Umbilical cord (tissue), 2 donors: ENCODE results near the gene ZBBX. TPM values are rescaled to one million over a fixed set of nuclear protein-coding genes. Genes with fewer than 3 reads are reported as not detected.
"Not testable (repeated sequence)": the region's sequence is repeated elsewhere in the genome, so short reads cannot be mapped to it uniquely, and the experiment has no call there.

Experiments
- DNase-seq: peaks from one replicate; pipeline ENCODE4 v3.0.0-alpha.2; 2015; ENCODE audit warnings: low spot score
- total RNA-seq: library from RNA; depleted of rRNA; stranded (reverse); fragments of >200 nt; gene quantifications from one replicate; pipeline ENCODE4 v1.2.3, GENCODE V29; 2014; ENCODE audit warnings: low replicate concordance; ENCODE audit not compliant: insufficient read depth

The ZBBX gene
- 0.72 TPM for total RNA-seq

- DNase-seq = peak; percentile 89
Measured at GRCh38 chr3:167380004-167380689, at the start of gene ZBBX. Gene ZBBX, minus strand, starts transcription at chr3:167380297. Its CDS starts 7,396 bp downstream, at chr3:167372901.

DNA sequence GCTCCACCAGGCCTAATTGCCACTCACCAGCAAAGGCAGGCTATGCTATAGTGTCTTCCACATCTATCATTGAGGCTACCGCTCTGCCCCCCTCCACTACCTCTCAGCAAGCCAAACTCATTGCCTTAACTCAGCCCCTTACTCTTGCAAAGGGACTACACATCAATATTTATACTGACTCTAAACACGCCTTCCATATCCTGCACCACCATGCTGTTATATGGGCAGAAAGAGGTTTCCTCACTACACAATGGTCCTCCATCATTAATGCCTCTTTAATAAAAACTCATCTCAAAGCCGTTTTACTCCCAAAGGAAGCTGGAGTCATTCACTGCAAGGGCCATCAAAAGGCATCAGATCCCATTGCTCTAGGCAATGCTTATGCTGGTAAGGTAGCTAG is 46.9 kb upstream of the ZBBX start:
- DNase-seq = not testable (repeated sequence)

DNA sequence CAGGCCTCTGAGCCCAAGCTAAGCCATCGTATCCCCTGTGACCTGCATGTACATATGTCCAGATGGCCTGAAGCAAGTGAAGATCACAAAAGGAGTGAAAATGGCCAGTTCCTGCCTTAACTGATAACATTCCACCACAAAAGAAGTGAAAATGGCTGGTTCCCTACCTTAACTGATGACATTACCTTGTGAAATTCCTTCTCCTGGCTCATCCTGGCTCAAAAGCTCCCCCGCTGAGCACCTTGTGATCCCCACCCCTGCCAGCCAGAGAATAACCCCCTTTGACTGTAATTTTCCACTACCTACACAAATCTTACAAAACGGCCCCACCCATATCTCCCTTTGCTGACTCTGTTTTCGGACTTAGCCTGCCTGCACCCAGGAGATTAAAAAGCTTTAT is 42.3 kb upstream of the ZBBX start:
- DNase-seq = not testable (repeated sequence)

DNA sequence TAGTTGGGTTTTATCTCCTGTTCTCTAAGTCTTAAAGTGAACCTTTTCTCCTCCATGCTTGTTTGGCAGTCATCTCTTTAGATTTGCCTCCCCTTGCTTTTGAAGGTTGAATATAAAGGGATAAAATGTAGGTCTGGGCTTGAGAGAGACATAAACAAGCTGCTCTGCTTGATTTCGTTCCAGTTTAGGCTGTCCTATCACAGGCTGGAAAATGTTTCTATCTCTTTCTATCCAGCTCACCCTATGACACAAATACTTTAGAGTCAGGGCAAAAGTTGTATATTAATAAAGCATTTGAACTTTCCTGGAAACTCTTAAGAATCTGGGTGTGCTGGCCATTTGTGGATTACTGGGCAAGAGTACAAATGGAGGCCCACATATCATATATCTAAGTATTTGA is 29.5 kb upstream of the ZBBX start:
- DNase-seq = peak; percentile 86

DNA sequence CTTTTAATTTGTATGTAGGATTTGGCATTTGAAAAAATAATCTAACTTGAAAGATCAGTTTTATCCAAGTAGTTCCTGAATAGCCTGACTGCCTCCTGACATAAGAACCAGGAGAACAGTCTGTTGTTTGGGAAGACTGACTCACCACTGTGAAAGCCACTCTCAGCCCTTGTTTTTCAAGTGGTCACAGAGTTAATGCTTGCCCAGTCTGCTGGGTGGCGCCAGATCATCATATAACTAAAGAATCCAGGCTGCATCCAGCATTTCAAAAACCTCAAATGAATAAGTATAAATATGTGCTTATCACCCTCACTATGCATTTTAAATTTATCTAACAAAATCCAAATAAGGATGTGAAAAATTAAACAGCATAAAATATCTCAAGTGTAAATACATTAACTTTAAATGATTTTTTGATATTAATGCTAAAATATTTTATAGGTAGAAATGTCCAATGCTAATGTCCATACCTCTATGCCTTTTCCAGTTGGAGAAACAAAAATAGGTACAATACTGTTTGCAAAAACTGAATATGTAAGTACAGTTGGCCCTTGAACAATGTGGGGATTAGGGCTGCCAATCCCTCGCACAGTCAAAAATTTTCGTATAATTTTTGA is 26.9 kb upstream of the ZBBX start:
- peak; percentile 88 for DNase-seq

DNA sequence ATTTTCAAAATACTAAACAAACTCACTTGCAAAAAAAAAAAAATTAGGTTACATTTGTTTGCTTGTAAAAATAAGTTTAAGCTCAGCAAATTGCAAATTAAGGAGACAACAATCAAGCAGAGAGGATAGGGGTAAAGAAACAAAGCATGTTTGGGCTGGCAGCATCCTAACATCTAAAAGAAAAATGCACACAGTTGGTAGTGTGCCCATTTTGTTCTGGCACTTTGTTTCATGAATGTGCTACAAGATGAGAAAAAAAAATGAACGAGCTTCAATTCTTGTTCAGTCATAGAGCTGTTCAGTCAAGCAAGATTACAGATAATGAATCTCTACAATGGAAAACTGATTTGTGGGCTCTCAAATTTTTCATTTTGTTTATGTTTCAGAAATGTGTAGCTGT is 17.7 kb upstream of the ZBBX start:
- no peak for DNase-seq

DNA sequence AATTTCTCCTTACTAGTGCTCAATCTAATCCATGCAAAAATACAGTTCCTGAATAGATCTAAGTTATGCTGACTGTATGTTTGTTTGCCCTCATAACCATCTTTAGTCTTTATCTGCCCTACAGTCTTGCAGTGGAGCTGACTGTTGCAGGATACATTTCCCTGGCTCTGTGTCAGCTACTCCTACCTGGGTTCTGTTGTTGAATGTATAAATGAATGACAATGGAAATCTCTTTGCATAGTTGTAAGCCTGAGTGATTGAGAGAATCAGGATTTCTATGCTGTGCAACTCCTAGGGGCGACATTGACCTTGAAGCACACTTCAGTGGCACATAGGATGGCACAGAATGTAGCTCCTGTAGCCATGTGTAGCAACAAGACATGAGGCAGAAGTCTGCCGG is 16.0 kb upstream of the ZBBX start:
- no peak for DNase-seq

DNA sequence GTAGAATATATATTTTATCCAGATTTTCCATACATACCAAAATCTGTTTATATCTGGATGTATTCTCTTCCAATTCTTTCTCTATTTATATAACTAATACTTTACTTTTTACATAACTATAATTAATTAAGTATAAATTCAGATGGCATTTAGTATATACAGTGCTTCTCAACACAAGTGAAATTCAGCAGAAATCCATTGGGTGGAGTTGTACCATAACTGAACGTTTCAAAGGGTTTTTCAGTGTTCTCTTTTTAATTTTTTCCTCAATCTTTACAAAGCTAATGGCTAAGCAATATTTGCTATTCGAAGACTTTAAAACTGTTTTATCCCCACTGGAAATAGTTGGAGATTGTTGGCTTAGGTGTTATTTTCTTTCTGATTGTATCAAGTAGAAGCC is 13.9 kb upstream of the ZBBX start:
- DNase-seq = no peak

DNA sequence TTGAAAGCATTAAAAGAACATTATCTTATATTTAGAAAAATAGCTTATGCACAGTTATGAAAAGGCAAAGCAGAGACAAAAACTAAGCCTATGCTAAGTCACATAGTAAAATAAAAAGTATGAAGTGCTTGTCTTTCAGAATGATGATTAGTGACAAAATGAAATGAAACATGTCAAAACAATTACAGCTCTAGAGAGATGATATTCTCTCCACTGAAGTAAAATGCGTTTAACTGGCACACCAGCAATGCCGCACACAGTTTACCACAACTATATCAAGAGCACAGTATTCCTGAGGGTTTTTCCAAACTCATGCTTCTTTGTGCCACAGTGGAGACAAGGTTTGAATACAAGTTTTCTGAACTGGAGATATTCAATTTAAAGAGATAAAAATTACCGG is 2.1 kb upstream of the ZBBX start:
- no peak for DNase-seq

DNA sequence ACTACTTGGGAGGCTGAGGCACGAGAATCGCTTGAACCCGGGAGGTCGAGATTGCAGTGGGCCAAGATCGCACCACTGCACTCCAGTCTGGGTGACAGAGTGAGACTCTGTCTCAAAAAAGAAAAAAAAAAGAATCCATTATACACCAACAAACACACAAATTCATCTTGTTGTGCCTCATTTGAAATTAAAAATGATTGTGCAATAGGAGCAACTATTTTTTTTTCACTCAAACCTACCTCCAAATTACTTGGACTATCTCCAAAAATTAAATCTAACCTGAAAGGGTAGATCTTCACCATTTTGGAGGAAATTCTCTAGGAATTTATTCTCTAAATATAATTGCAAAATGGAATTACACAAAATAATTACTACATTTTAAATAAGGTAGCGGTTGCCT is 4.6 kb downstream of the ZBBX start:
- DNase-seq = no peak

DNA sequence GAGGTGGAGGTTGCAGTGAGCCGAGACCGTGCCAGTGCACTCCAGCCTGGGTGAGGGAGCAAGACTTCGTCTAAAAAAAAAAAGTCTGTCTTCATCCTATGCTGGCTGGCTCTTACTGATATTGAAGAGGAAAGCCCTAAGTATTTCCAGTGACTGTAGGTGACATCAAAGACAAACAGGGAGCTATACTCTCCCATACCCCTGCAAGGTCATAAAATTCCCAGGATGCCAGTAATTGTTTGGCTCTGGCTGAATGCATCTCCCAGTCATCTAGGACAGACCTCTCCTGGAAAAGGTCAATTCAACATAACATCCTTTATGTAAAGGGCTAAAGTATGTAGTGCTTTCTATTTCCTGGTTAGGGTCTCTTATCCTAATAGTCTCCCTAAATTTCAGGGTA is 8.0 kb downstream of the ZBBX start:
- no peak for DNase-seq

- no peak for DNase-seq
Measured at GRCh38 chr3:167361948-167362347, 18.1 kb downstream of the ZBBX start.

- DNase-seq = no peak
Measured at GRCh38 chr3:167361306-167361705, 18.8 kb downstream of the ZBBX start.

GRCh38 chr3:167355446-167355845 is 24.7 kb downstream of the ZBBX start:
- no peak for DNase-seq

DNA sequence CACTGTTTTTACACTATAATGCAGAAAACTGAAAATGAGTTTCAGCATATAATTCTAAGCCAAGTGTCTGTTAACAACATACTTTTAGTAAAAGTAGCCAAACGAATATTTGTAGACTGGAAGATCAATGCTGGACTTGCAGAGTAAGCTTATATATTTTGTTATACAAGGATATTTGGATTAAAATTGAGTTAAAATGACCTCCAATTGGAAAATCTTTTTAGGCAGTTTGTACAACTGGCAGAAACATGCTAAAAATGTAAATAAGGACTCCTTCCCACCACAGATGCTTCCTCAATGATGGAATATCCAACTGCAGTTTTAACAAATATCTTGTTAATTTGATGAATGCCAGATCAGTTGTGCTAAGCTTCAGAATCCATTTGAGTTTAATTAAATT is 25.3 kb downstream of the ZBBX start:
- no peak for DNase-seq

DNA sequence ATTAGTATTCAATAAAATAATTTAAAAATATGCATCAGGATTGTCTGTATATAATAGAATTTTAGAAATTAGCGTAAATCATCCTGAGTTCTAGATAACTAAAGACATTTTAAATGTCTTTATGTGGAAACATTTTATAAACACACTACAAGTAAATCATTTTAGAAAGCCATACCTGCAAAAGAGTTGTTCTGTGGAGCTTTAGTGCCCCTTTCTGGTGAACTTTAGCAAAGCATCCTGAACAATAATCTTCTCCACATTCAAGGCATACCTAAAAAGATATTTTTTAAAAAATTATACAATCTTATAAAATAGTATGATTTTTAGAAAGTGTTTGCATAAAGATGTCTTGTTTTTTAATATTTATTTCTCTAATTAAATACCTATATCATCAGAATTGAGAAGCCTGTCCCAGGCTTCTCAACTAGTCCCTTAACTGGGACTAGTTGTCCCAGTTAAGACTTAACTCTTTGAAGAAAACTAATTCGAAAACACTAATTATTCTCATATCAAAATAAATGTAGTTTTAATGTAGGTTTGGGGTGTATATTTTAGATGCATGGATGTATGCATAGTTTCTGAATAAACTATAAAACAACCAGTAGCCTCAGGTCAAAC is 29.7 kb downstream of the ZBBX start:
- peak; percentile 15 for DNase-seq

GRCh38 chr3:167346171-167346570 is 33.9 kb downstream of the ZBBX start:
- no peak for DNase-seq

- DNase-seq = no peak
Measured at GRCh38 chr3:167330993-167331785, 48.9 kb downstream of the ZBBX start.

GRCh38 chr3:167323572-167323971 is 56.5 kb downstream of the ZBBX start:
- no peak for DNase-seq

DNA sequence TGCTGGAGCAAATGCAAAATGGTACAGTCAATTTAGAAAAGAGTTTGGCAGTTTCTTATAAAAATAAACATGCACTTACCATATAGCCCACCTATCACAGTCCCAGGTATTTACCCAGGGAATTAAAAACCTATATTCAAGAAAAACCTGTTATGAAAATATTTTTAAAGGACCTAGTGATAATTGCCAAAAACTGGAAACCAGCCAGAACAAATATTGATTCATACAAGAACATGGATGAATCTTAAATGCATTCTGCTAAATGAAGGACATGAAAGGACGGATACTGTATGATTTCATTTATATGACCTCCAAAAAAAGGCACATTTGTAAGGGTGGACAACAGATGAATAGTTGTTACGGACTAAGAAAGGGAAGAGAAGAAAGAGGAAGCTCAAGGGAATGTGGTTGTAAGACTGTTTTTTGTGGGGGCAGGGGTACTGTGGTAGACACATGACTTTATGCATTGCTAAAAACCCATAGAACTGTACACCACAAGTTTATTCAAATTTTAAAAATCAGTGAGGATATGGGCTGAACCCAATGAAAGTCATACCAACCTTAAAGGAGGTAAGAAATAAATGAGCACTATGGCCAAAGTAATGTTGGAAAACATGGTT is 61.0 kb downstream of the ZBBX start:
- DNase-seq = no peak

DNA sequence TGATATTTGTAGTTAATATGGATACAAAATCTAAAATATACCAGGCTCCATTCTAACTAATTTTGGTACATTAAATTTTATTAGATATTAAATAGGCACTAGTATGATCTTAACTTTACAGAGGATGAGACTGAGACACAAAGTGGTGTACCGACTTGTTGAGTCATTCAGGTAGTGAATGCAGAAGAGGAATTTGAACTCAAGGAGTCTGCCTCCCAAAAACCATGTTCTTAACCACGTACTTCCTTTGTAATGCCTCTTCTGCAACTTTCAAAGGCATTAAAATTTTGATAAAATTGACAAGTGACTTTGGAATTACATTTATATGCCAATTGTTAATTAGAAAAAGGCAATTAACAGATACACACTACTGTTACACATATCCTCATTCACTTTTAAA is 61.8 kb downstream of the ZBBX start:
- no peak for DNase-seq

- DNase-seq = no peak
Measured at GRCh38 chr3:167306319-167306718, 73.8 kb downstream of the ZBBX start.
